Prostate gland (tissue), 2 donors: Measurements from ENCODE around the gene MEAK7. TPM values are rescaled to one million over a fixed set of nuclear protein-coding genes. Genes with fewer than 3 reads are reported as not detected.
A peak's percentile ranks its signal among the peaks of the same experiment; 100 is the strongest.

Experiments
- DNase-seq: peaks from one replicate; pipeline ENCODE4 v3.0.0-alpha.2; 2019; ENCODE audit warnings: low spot score
- H3K27ac ChIP-seq, 2 donors: fragments of 200-600 bp; sonication (generic); 2 replicates each; pipeline ENCODE4 v1.5.1; 2017 to 2019
- H3K27me3 ChIP-seq: fragments of 200-600 bp; sonication (generic); replicated peaks from 2 replicates; pipeline ENCODE4 v1.5.1; 2019; ENCODE audit not compliant: insufficient read depth
- H3K36me3 ChIP-seq, 2 donors: fragments of 200-600 bp; sonication (generic); 1 replicate in 1 of 2; 2 replicates in 1 of 2; pipeline versions ENCODE4 v1.5.1 to v1.8.1; 2017 to 2019
- H3K4me1 ChIP-seq: fragments of 200-600 bp; sonication (generic); replicated peaks from 2 replicates; pipeline ENCODE4 v1.5.1; 2019
- H3K4me3 ChIP-seq, 2 donors: fragments of 200-600 bp; sonication (generic); 2 replicates each; pipeline ENCODE4 v1.5.1; 2017 to 2019
- H3K9me3 ChIP-seq: fragments of 200-600 bp; sonication (generic); 2 replicates; pipeline ENCODE4 v1.5.1; 2017
- CTCF ChIP-seq, 4 experiments: fragments of 200-600 bp in 2 of 4; fragments of 450-650 bp in 2 of 4; sonication (generic) in 2 of 4; IDR thresholded peaks; 1 replicate in 3 of 4; 2 replicates in 1 of 4; pipeline ENCODE4 v1.5.1; 2016 to 2019; ENCODE audit warnings: antibody characterized with exemption in 4 of 4, mild to moderate bottlenecking in 2 of 4, moderate library complexity in 2 of 4
- POLR2A ChIP-seq: fragments of 450-650 bp; IDR thresholded peaks from one replicate; pipeline ENCODE4 v1.6.1; 2016; ENCODE audit warnings: antibody characterized with exemption, mild to moderate bottlenecking
- POLR2AphosphoS5 ChIP-seq: sonication (generic); formaldehyde crosslinking; IDR thresholded peaks from one replicate; pipeline ENCODE4 v1.6.1; 2017; ENCODE audit warnings: antibody characterized with exemption
- WGBS: methylation state at CpG from one replicate; pipeline ENCODE4 v1.1.5; 2018; 5-methylcytosine and 5-hydroxymethylcytosine counted together
- intact Hi-C: fragments of 100-400 bp; cut with DNase I; formaldehyde crosslinking; loops from one replicate; pipeline ENCODE4 v1.14.2; 2022
- total RNA-seq, 2 donors: library from RNA; depleted of rRNA; stranded (reverse); fragments of >200 nt; gene quantifications; one replicate each; pipeline ENCODE4 v1.1.0, GENCODE V29; 2016

Gene MEAK7
- total RNA-seq = 10 to 100 TPM; 12.4 to 13.7 TPM

- intact Hi-C loops = loop anchor here (5.0 kb wide), 1 partner anchor 212 kb away; the partner anchor contains the start of gene WFDC1
- WGBS = under 1% methylated on average over 42 of the region's 45 CpGs
Measured at GRCh38 chr16:84504420-84505248, at the start of gene MEAK7. Gene MEAK7 (minus strand): TSS chr16:84504659. CDS start chr16:84498086, 6,573 bp downstream.

GRCh38 chr16:84553873-84554399, 49.5 kb upstream of the MEAK7 start:
- Histone ChIP-seq H3K27ac (no peak overlapping the region), H3K4me1 (no peaks in the 10 kb centered on the region), H3K36me3 (no peaks in the 10 kb centered on the region), H3K27me3 (no peaks in the 10 kb centered on the region), H3K4me3 (no peak overlapping the region), H3K9me3 (no peaks in the 10 kb centered on the region)
- WGBS = 88% methylated on average over 11 of the region's 11 CpGs
- intact Hi-C loops = no loop called here
- TF ChIP-seq POLR2A = no peak
- no peak for TF ChIP-seq POLR2AphosphoS5
- TF ChIP-seq CTCF (IDR thresholded peaks at IDR 0.05) = no peak
- DNase-seq = no peak

More at GRCh38 chr16:84504420-84505248, at the start of gene MEAK7:
- TF ChIP-seq CTCF (IDR thresholded peaks at IDR 0.05) (peak in 1 of 4 experiments; percentile 33), POLR2A (peak; percentile 70), POLR2AphosphoS5 (peak; percentile 96)
- peaks cover 8% of the 10 kb centered on the region for H3K4me1 ChIP-seq
- H3K27me3 ChIP-seq = no peaks in the 10 kb centered on the region
- no peaks in the 10 kb centered on the region for H3K9me3 ChIP-seq
- H3K36me3 ChIP-seq = no peaks in the 10 kb centered on the region
- peak; percentile 99 for DNase-seq
- H3K27ac ChIP-seq = peak within 1 kb of the TSS; percentile 83 to 87
- peak within 1 kb of the TSS; percentile 83 to 89 for H3K4me3 ChIP-seq

- intact Hi-C loops = no loop called here
- Histone ChIP-seq H3K4me1 (no peaks in the 10 kb centered on the region), H3K4me3 (no peak overlapping the region), H3K27ac (no peak overlapping the region), H3K9me3 (no peaks in the 10 kb centered on the region), H3K27me3 (no peaks in the 10 kb centered on the region), H3K36me3 (no peaks in the 10 kb centered on the region)
- WGBS = 59% methylated on average over 4 of the region's 4 CpGs
- TF ChIP-seq POLR2AphosphoS5 = no peak
- TF ChIP-seq POLR2A = no peak
- TF ChIP-seq CTCF (IDR thresholded peaks at IDR 0.05) = no peak
- DNase-seq = no peak
Measured at GRCh38 chr16:84552135-84552534, 47.7 kb upstream of the MEAK7 start.

- Histone ChIP-seq H3K9me3 (no peaks in the 10 kb centered on the region), H3K27ac (no peak overlapping the region), H3K4me1 (no peaks in the 10 kb centered on the region), H3K27me3 (no peaks in the 10 kb centered on the region), H3K36me3 (no peaks in the 10 kb centered on the region), H3K4me3 (no peak overlapping the region)
- TF ChIP-seq POLR2A = no peak
- no peak for TF ChIP-seq CTCF (IDR thresholded peaks at IDR 0.05)
- TF ChIP-seq POLR2AphosphoS5 = no peak
- WGBS = 82% methylated on average over 4 of the region's 4 CpGs
- intact Hi-C loops = no loop called here
- DNase-seq = no peak
Measured at GRCh38 chr16:84550096-84550495, 45.6 kb upstream of the MEAK7 start.
